Fibroblast of lung (primary cell): Measurements from ENCODE around the gene ATRNL1. TPM values are rescaled to one million over a fixed set of nuclear protein-coding genes. Genes with fewer than 3 reads are reported as not detected.

ENCODE experiments used
- DNase-seq, 2 donors: peaks; one replicate each; pipeline versions ENCODE4 v3.0.0 to v3.0.0-alpha.2; 2010; ENCODE audit warnings: low read depth in 2 of 2
- H2AFZ ChIP-seq: 2 replicates; pipeline ENCODE4 v1.5.1; 2012; ENCODE audit warnings: low read length, control low read depth, inconsistent platforms
- H3K27ac ChIP-seq: 2 replicates; pipeline ENCODE4 v1.5.1; 2011; ENCODE audit warnings: low read length, control low read depth; ENCODE audit not compliant: insufficient read depth
- H3K27me3 ChIP-seq: 2 replicates; pipeline ENCODE4 v1.5.1; 2011; ENCODE audit warnings: mild to moderate bottlenecking, low read length; ENCODE audit not compliant: control insufficient read depth, insufficient read depth
- H3K36me3 ChIP-seq: 2 replicates; pipeline ENCODE4 v1.5.1; 2011; ENCODE audit warnings: low read length; ENCODE audit not compliant: control insufficient read depth, insufficient read depth
- H3K4me1 ChIP-seq: 2 replicates; pipeline ENCODE4 v1.5.1; 2011; ENCODE audit warnings: low read length; ENCODE audit not compliant: control insufficient read depth, insufficient read depth; ENCODE audit errors: extremely low read depth
- H3K4me2 ChIP-seq: 2 replicates; pipeline ENCODE4 v1.5.1; 2011; ENCODE audit warnings: low read length, control low read depth; ENCODE audit not compliant: insufficient read depth; ENCODE audit errors: extremely low read depth
- H3K4me3 ChIP-seq, 4 experiments: fragments of 200-600 bp in 1 of 4; sonication (generic) in 1 of 4; replicated peaks in 1 of 4; 2 replicates each; pipeline ENCODE4 v1.5.1; 2011 to 2016; ENCODE audit warnings: low read length in 4 of 4, low read depth in 3 of 4, mild to moderate bottlenecking in 3 of 4, control low read depth in 2 of 4, inconsistent platforms in 1 of 4, mixed read lengths in 1 of 4; ENCODE audit not compliant: insufficient read depth in 1 of 4; ENCODE audit errors: control extremely low read depth in 1 of 4
- H3K79me2 ChIP-seq: 2 replicates; pipeline ENCODE4 v1.5.1; 2012; ENCODE audit warnings: mild to moderate bottlenecking, low read length, inconsistent platforms; ENCODE audit not compliant: control insufficient read depth, insufficient read depth
- H3K9ac ChIP-seq: 2 replicates; pipeline ENCODE4 v1.5.1; 2011; ENCODE audit warnings: mild to moderate bottlenecking, low read length, control low read depth; ENCODE audit not compliant: insufficient read depth
- H3K9me3 ChIP-seq: 2 replicates; pipeline ENCODE4 v1.5.1; 2012; ENCODE audit warnings: low read depth, low read length; ENCODE audit not compliant: control insufficient read depth, insufficient read depth
- H4K20me1 ChIP-seq: 2 replicates; pipeline ENCODE4 v1.5.1; 2011; ENCODE audit warnings: low read length; ENCODE audit not compliant: control insufficient read depth, insufficient read depth; ENCODE audit errors: extremely low read depth
- CTCF ChIP-seq, 2 donors: IDR thresholded peaks in 1 of 2; conservative IDR thresholded peaks in 1 of 2; 1 replicate in 1 of 2; 2 replicates in 1 of 2; pipeline ENCODE4 v1.5.1; 2011 to 2012; ENCODE audit warnings: low read length in 2 of 2, control low read depth in 1 of 2, inconsistent platforms in 1 of 2, low read depth in 1 of 2, mild to moderate bottlenecking in 1 of 2
- EZH2 ChIP-seq: IDR thresholded peaks from 2 replicates; pipeline ENCODE4 v1.5.1; 2012; ENCODE audit warnings: low read length, control low read depth, mild to moderate bottlenecking; ENCODE audit errors: missing control alignments
- polyA plus RNA-seq, 2 donors: library from polyadenylated mRNA; depleted of rRNA in 1 of 2; stranded (reverse) in 1 of 2; unstranded in 1 of 2; fragments of >200 nt; gene quantifications; 2 replicates each; pipeline ENCODE4 v1.2.1, GENCODE V29; 2011 to 2012; ENCODE audit warnings: missing spikeins in 1 of 2
- total RNA-seq: library from RNA; depleted of rRNA; stranded (reverse); fragments of >200 nt; gene quantifications from 2 replicates; pipeline ENCODE4 v1.2.1, GENCODE V29; 2014

The ATRNL1 gene
- total and polyA plus RNA-seq, 2 donors (not counting 1 experiment from before 2014, with no cell fraction given), result 0.33 TPM

GRCh38 chr10:115882021-115882420 is 788.9 kb downstream of the ATRNL1 start:
- Histone ChIP-seq H3K79me2 (no peaks in the 10 kb centered on the region), H3K27me3 (no peaks in the 10 kb centered on the region), H3K4me1 (no peaks in the 10 kb centered on the region), H2AFZ (no peak overlapping the region), H3K4me3 (no peak overlapping the region), H3K27ac (no peak overlapping the region), H4K20me1 (no peaks in the 10 kb centered on the region), H3K9ac (no peak overlapping the region), H3K4me2 (no peak overlapping the region), H3K36me3 (no peaks in the 10 kb centered on the region), H3K9me3 (no peaks in the 10 kb centered on the region)
- no peak for DNase-seq
- no peak for TF ChIP-seq EZH2
- no peak for TF ChIP-seq CTCF (conservative IDR thresholded peaks at IDR 0.05 in 1 of 2, IDR thresholded peaks at IDR 0.05 in 1 of 2; ENCODE audit: low read depth in 1 of 2, low read length in 2 of 2)

GRCh38 chr10:115883372-115883771 is 790.2 kb downstream of the ATRNL1 start:
- no peaks in the 10 kb centered on the region for H3K9me3 ChIP-seq
- DNase-seq, result no peak

GRCh38 chr10:115884331-115884730 is 791.2 kb downstream of the ATRNL1 start:
- H3K4me3 ChIP-seq, result no peak overlapping the region

More at GRCh38 chr10:115883372-115883771, 790.2 kb downstream of the ATRNL1 start:
- Histone ChIP-seq H3K27ac (no peak overlapping the region), H3K27me3 (no peaks in the 10 kb centered on the region), H3K4me3 (no peak overlapping the region), H3K36me3 (no peaks in the 10 kb centered on the region), H3K4me2 (no peak overlapping the region), H3K79me2 (no peaks in the 10 kb centered on the region), H3K9ac (no peak overlapping the region), H3K4me1 (no peaks in the 10 kb centered on the region), H4K20me1 (no peaks in the 10 kb centered on the region), H2AFZ (no peak overlapping the region)
- TF ChIP-seq CTCF (conservative IDR thresholded peaks at IDR 0.05 in 1 of 2, IDR thresholded peaks at IDR 0.05 in 1 of 2; ENCODE audit: low read depth in 1 of 2, low read length in 2 of 2) (no peak), EZH2 (no peak)

More at GRCh38 chr10:115884331-115884730, 791.2 kb downstream of the ATRNL1 start:
- H3K36me3 ChIP-seq, result no peaks in the 10 kb centered on the region
- H3K27me3 ChIP-seq, result no peaks in the 10 kb centered on the region
- no peaks in the 10 kb centered on the region for H4K20me1 ChIP-seq
- no peak overlapping the region for H3K4me2 ChIP-seq
- no peak for TF ChIP-seq EZH2
- no peak overlapping the region for H3K9ac ChIP-seq
- H3K4me1 ChIP-seq, result no peaks in the 10 kb centered on the region
- H2AFZ ChIP-seq, result no peak overlapping the region
- no peaks in the 10 kb centered on the region for H3K9me3 ChIP-seq
- H3K27ac ChIP-seq, result no peak overlapping the region
- no peak for DNase-seq
- H3K79me2 ChIP-seq, result no peaks in the 10 kb centered on the region
